ENCODE results near the gene ZZZ3.

- no peak for TF ChIP-seq CTCF (IDR thresholded peaks at IDR 0.05; ENCODE audit: low read depth, low read length)
- TF ChIP-seq EZH2phosphoT487 (IDR thresholded peaks at IDR 0.05; ENCODE audit: low read depth) = no peak
Observed at GRCh38 chr1:77655431-77655974, 27.0 kb downstream of the ZZZ3 start.
